ENCODE measurements around the gene CGB5.
"Not testable (repeated sequence)": the region's sequence is repeated elsewhere in the genome, so short reads cannot be mapped to it uniquely, and the experiment has no call there.

GRCh38 chr19:49038557-49039276 lies 4.9 kb upstream of the CGB5 start:
- TF ChIP-seq, protein P1, sequence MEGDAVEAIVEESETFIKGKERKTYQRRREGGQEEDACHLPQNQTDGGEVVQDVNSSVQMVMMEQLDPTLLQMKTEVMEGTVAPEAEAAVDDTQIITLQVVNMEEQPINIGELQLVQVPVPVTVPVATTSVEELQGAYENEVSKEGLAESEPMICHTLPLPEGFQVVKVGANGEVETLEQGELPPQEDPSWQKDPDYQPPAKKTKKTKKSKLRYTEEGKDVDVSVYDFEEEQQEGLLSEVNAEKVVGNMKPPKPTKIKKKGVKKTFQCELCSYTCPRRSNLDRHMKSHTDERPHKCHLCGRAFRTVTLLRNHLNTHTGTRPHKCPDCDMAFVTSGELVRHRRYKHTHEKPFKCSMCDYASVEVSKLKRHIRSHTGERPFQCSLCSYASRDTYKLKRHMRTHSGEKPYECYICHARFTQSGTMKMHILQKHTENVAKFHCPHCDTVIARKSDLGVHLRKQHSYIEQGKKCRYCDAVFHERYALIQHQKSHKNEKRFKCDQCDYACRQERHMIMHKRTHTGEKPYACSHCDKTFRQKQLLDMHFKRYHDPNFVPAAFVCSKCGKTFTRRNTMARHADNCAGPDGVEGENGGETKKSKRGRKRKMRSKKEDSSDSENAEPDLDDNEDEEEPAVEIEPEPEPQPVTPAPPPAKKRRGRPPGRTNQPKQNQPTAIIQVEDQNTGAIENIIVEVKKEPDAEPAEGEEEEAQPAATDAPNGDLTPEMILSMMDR (IDR thresholded peaks at IDR 0.05; ENCODE audit: insufficient read depth, low read length), result not testable (repeated sequence)
- not testable (repeated sequence) for TF ChIP-seq POLR2AphosphoS5 (IDR thresholded peaks at IDR 0.05; ENCODE audit: low read depth)
